ENCODE results near the gene ELOVL5.

Gene ELOVL5

GRCh38 chr6:53240139-53240538 is 108.6 kb downstream of the ELOVL5 start:
- DNase-seq (ENCODE audit: low read depth, low spot score) = no peak

- DNase-seq (ENCODE audit: low read depth, low spot score) = no peak
Measured at GRCh38 chr6:53239526-53239925, 109.2 kb downstream of the ELOVL5 start.

- DNase-seq (ENCODE audit: low read depth, low spot score) = no peak
Measured at GRCh38 chr6:53238311-53238710, 110.4 kb downstream of the ELOVL5 start.

- DNase-seq (ENCODE audit: low read depth, low spot score) = no peak
Measured at GRCh38 chr6:53236241-53236640, 112.5 kb downstream of the ELOVL5 start.

GRCh38 chr6:53235508-53235907 is 113.2 kb downstream of the ELOVL5 start:
- no peak for DNase-seq (ENCODE audit: low read depth, low spot score)

- no peak for DNase-seq (ENCODE audit: low read depth, low spot score)
Measured at GRCh38 chr6:53233309-53233708, 115.4 kb downstream of the ELOVL5 start.

GRCh38 chr6:53230775-53231467 is 117.8 kb downstream of the ELOVL5 start:
- DNase-seq (ENCODE audit: low read depth, low spot score) = no peak

GRCh38 chr6:53227847-53228246 is 120.9 kb downstream of the ELOVL5 start:
- DNase-seq (ENCODE audit: low read depth, low spot score) = no peak

- no peak for DNase-seq (ENCODE audit: low read depth, low spot score)
Measured at GRCh38 chr6:53220605-53221004, 128.1 kb downstream of the ELOVL5 start.

All from activated naive CD8-positive, alpha-beta T cell treated with anti-CD3 and anti-CD28 coated beads, Interleukin-2, amount 50 U/mL, for 16 hours (primary cell).